DOHH2 (cell line): ENCODE measurements around the gene KCTD16.

ENCODE experiments used
- H3F3A ChIP-seq: fragments of 200-600 bp; sonication (generic), shearing (Covaris generic); 2 replicates; pipeline ENCODE4 v1.6.0; 2016; ENCODE audit warnings: antibody characterized with exemption, mild to moderate bottlenecking; ENCODE audit not compliant: control insufficient read depth, insufficient read depth
- H3K27ac ChIP-seq: fragments of 200-600 bp; sonication (generic); 2 replicates; pipeline ENCODE4 v1.5.1; 2014; ENCODE audit warnings: low read depth, mild to moderate bottlenecking, low read length, moderate library complexity
- H3K27me3 ChIP-seq: fragments of 200-600 bp; sonication (generic); 2 replicates; pipeline ENCODE4 v1.6.1; 2014; ENCODE audit warnings: mild to moderate bottlenecking, low read length, mixed read lengths; ENCODE audit not compliant: control insufficient read depth
- H3K36me3 ChIP-seq: fragments of 200-600 bp; sonication (generic); 2 replicates; pipeline ENCODE4 v1.6.1; 2014; ENCODE audit warnings: mild to moderate bottlenecking, low read length, moderate library complexity, mixed read lengths; ENCODE audit not compliant: control insufficient read depth
- H3K4me1 ChIP-seq: fragments of 200-600 bp; sonication (generic); 2 replicates; pipeline ENCODE4 v1.6.1; 2014; ENCODE audit warnings: mild to moderate bottlenecking, low read length, mixed read lengths; ENCODE audit not compliant: control insufficient read depth
- H3K4me2 ChIP-seq: fragments of 200-600 bp; sonication (generic); 2 replicates; pipeline ENCODE4 v1.6.0; 2014; ENCODE audit warnings: mild to moderate bottlenecking, low read length, moderate library complexity
- H3K4me3 ChIP-seq: fragments of 200-600 bp; sonication (generic); 2 replicates; pipeline ENCODE4 v1.5.1; 2014; ENCODE audit warnings: mild to moderate bottlenecking, low read length, mixed read lengths
- H3K79me2 ChIP-seq: fragments of 200-600 bp; sonication (generic); 2 replicates; pipeline ENCODE4 v1.6.1; 2014; ENCODE audit warnings: mild to moderate bottlenecking, low read length, mixed read lengths; ENCODE audit not compliant: control insufficient read depth
- H3K9me2 ChIP-seq: fragments of 200-600 bp; sonication (generic); replicated peaks from 2 replicates; pipeline ENCODE4 v1.6.1; 2014; ENCODE audit warnings: mild to moderate bottlenecking, low read length, mixed read lengths; ENCODE audit not compliant: control insufficient read depth
- H3K9me3 ChIP-seq: fragments of 200-600 bp; sonication (generic); 2 replicates; pipeline ENCODE4 v1.6.1; 2014; ENCODE audit warnings: antibody characterized with exemption, low read length, mixed read lengths; ENCODE audit not compliant: control insufficient read depth, insufficient read depth
- H4K20me1 ChIP-seq: fragments of 200-600 bp; sonication (generic); 2 replicates; pipeline ENCODE4 v1.6.0; 2014; ENCODE audit warnings: low read depth, mild to moderate bottlenecking, antibody characterized with exemption, low read length, moderate library complexity; ENCODE audit not compliant: control insufficient read depth, insufficient read depth
- EZH2phosphoT487 ChIP-seq: fragments of 200-600 bp; sonication (generic); IDR thresholded peaks from 2 replicates; pipeline ENCODE4 v1.6.1; 2017; ENCODE audit warnings: borderline replicate concordance, mild to moderate bottlenecking, antibody characterized with exemption, low read length, moderate library complexity, mixed read lengths
- TF ChIP-seq, protein P1 (sequence below): fragments of 200-600 bp; sonication (generic); IDR thresholded peaks from one replicate; pipeline ENCODE4 v1.5.1; 2014; ENCODE audit warnings: antibody characterized with exemption, mild to moderate bottlenecking, low read depth, low read length; ENCODE audit not compliant: poor library complexity, severe bottlenecking

The KCTD16 gene

DNA sequence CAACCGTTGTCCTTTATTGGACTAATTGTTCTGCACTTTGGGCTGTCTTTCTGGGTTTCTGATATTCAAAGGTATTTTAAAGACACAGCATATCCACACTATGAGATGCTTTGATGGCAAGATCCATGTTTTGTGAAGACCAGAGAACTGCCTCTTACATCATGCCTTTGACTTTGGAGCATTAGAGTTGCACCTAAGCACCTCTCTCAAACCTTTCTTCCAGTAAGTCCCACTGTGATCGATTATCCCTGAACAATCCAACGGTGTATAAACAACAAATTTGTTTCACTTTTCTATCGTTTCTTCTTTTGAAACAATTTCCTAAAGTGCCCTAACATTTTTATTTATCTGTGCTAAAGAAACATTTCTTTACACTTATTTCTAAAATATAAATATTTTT lies 144.4 kb downstream of the KCTD16 start:
- no peaks in the 10 kb centered on the region for H4K20me1 ChIP-seq
- H3K4me2 ChIP-seq: no peak overlapping the region
- no peaks in the 10 kb centered on the region for H3K79me2 ChIP-seq
- H3F3A ChIP-seq: no peaks in the 10 kb centered on the region
- H3K36me3 ChIP-seq: no peaks in the 10 kb centered on the region
- no peaks in the 10 kb centered on the region for H3K9me3 ChIP-seq
- H3K9me2 ChIP-seq: no peaks in the 10 kb centered on the region
- no peaks in the 10 kb centered on the region for H3K4me1 ChIP-seq
- no peaks in the 10 kb centered on the region for H3K27me3 ChIP-seq
- H3K27ac ChIP-seq: no peak overlapping the region
- H3K4me3 ChIP-seq: no peak overlapping the region
- TF ChIP-seq EZH2phosphoT487: no peak
- TF ChIP-seq, protein P1, sequence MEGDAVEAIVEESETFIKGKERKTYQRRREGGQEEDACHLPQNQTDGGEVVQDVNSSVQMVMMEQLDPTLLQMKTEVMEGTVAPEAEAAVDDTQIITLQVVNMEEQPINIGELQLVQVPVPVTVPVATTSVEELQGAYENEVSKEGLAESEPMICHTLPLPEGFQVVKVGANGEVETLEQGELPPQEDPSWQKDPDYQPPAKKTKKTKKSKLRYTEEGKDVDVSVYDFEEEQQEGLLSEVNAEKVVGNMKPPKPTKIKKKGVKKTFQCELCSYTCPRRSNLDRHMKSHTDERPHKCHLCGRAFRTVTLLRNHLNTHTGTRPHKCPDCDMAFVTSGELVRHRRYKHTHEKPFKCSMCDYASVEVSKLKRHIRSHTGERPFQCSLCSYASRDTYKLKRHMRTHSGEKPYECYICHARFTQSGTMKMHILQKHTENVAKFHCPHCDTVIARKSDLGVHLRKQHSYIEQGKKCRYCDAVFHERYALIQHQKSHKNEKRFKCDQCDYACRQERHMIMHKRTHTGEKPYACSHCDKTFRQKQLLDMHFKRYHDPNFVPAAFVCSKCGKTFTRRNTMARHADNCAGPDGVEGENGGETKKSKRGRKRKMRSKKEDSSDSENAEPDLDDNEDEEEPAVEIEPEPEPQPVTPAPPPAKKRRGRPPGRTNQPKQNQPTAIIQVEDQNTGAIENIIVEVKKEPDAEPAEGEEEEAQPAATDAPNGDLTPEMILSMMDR: no peak

GRCh38 chr5:144315994-144316634 lies 145.4 kb downstream of the KCTD16 start:
- Histone ChIP-seq H4K20me1 (no peaks in the 10 kb centered on the region), H3K9me2 (no peaks in the 10 kb centered on the region), H3K27ac (no peak overlapping the region), H3K27me3 (no peaks in the 10 kb centered on the region), H3F3A (no peaks in the 10 kb centered on the region), H3K36me3 (no peaks in the 10 kb centered on the region), H3K9me3 (no peaks in the 10 kb centered on the region), H3K4me2 (no peak overlapping the region), H3K79me2 (no peaks in the 10 kb centered on the region), H3K4me1 (no peaks in the 10 kb centered on the region), H3K4me3 (no peak overlapping the region)
- TF ChIP-seq EZH2phosphoT487: no peak
- TF ChIP-seq, protein P1: no peak

DNA sequence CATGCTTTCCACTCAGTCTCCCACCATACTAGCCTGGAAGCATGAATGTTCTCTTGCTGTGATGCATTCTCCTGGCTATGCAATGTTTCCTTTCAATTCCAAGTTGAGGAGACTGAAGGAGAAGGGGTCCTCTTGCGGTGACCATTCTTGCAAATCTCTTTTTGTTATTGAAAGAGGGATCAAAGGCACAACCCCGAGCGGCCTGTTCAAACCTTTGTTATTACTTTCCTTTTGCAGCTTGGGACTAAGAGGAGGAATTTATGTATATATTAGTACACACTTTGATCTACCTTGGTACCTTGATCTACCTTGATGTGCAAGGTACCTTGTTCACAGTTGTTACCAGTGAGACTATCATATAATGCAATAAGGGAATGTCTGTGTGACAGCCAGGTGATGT lies 147.3 kb downstream of the KCTD16 start:
- Histone ChIP-seq H3F3A (no peaks in the 10 kb centered on the region), H3K4me2 (no peak overlapping the region), H3K9me3 (no peaks in the 10 kb centered on the region), H3K79me2 (no peaks in the 10 kb centered on the region), H3K27ac (no peak overlapping the region), H3K36me3 (no peaks in the 10 kb centered on the region), H4K20me1 (no peaks in the 10 kb centered on the region), H3K4me1 (no peaks in the 10 kb centered on the region), H3K27me3 (no peaks in the 10 kb centered on the region), H3K9me2 (no peaks in the 10 kb centered on the region), H3K4me3 (no peak overlapping the region)
- TF ChIP-seq, protein P1: no peak
- no peak for TF ChIP-seq EZH2phosphoT487

DNA sequence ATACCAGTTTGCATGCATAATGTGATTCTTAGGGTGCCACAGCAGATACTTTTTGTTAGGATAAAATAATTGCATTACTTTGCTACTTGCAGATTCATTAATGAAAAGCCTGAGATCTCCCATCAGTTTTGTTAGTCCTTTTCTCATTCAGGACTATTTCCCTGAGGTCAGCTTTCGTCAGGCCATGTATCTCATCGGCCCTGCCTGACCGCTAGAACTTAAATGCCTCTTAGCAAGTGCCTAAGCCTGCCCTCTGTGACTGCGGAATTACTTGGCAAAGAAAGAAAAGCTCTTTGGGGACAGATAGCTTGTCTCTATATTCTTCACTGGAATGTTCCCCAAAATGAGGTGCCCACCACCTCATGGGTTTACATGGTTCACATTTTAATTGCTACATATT lies 147.8 kb downstream of the KCTD16 start:
- no peaks in the 10 kb centered on the region for H3K36me3 ChIP-seq
- no peaks in the 10 kb centered on the region for H3K79me2 ChIP-seq
- no peaks in the 10 kb centered on the region for H3K4me1 ChIP-seq
- H3K9me2 ChIP-seq: no peaks in the 10 kb centered on the region
- no peaks in the 10 kb centered on the region for H3F3A ChIP-seq
- H3K27ac ChIP-seq: no peak overlapping the region
- no peaks in the 10 kb centered on the region for H3K27me3 ChIP-seq
- H3K9me3 ChIP-seq: no peaks in the 10 kb centered on the region
- no peak overlapping the region for H3K4me3 ChIP-seq
- H4K20me1 ChIP-seq: no peaks in the 10 kb centered on the region
- no peak overlapping the region for H3K4me2 ChIP-seq
- no peak for TF ChIP-seq EZH2phosphoT487
- TF ChIP-seq, protein P1: no peak
